Left lung (tissue), 10 donors: ENCODE data around the gene ACTRT3. TPM values are rescaled to one million over a fixed set of nuclear protein-coding genes. Genes with fewer than 3 reads are reported as not detected.
A peak's percentile ranks its signal among the peaks of the same experiment; 100 is the strongest.

Experiments
- ATAC-seq: fragments of 200-7000 bp; cut with Tn5 transposase; one replicate; pipeline ENCODE4 v1.9.1; 2020; ENCODE audit warnings: moderate library complexity
- DNase-seq, 4 donors: peaks; one replicate each; pipeline ENCODE4 v3.0.0-alpha.2; 2013 to 2020
- H3K27ac ChIP-seq, 2 donors: fragments of 200-600 bp; sonication (generic) in 1 of 2; one replicate each; pipeline versions ENCODE4 v1.5.0 to v1.8.0; 2020 to 2021
- H3K27me3 ChIP-seq, 2 donors: fragments of 200-600 bp; sonication (generic) in 1 of 2; one replicate each; pipeline versions ENCODE4 v1.5.0 to v1.8.0; 2020 to 2021
- H3K36me3 ChIP-seq, 2 donors: fragments of 200-600 bp; sonication (generic) in 1 of 2; one replicate each; pipeline versions ENCODE4 v1.5.0 to v1.8.0; 2020 to 2021
- H3K4me1 ChIP-seq, 2 donors: fragments of 200-600 bp; one replicate each; pipeline ENCODE4 v1.8.0; 2021
- H3K4me3 ChIP-seq, 2 donors: fragments of 200-600 bp; sonication (generic) in 1 of 2; one replicate each; pipeline versions ENCODE4 v1.5.0 to v1.8.0; 2020 to 2021; ENCODE audit warnings: mild to moderate bottlenecking in 1 of 2
- H3K9me3 ChIP-seq, 2 donors: fragments of 200-600 bp; sonication (generic) in 1 of 2; one replicate each; pipeline versions ENCODE4 v1.5.0 to v1.8.0; 2020 to 2021
- CTCF ChIP-seq, 2 donors: fragments of 200-600 bp; sonication (generic) in 1 of 2; IDR thresholded peaks; one replicate each; pipeline versions ENCODE4 v1.5.0 to v1.8.0; 2021; ENCODE audit warnings: antibody characterized with exemption in 2 of 2
- intact Hi-C, 2 donors: fragments of 100-400 bp; cut with DNase I; formaldehyde crosslinking; loops; one replicate each; pipeline versions ENCODE4 v1.11.2 to v1.14.2; 2022
- polyA plus RNA-seq, 6 donors: library from polyadenylated mRNA; unstranded; fragments of 120-200 nt; gene quantifications; one replicate each; pipeline ENCODE4 v1.2.1, GENCODE V29; 2013; ENCODE audit not compliant: insufficient read length in 6 of 6
- total RNA-seq, 2 donors: library from RNA; stranded (reverse); fragmentation: NEBNext Ultra II Directional; extraction: Animal tissue kit (Norgen Biotek cat#: 25700); gene quantifications; one replicate each; pipeline ENCODE4 v1.2.1, GENCODE V29; 2021
- donor health status: DM: no; HTN: yes; CAD: no.
- donor health status: DM: no; HTN: no; CAD: no.

ACTRT3 gene
- total and polyA plus RNA-seq, 8 donors, result 1.5 to 3.5 (median 2.7) TPM

DNA sequence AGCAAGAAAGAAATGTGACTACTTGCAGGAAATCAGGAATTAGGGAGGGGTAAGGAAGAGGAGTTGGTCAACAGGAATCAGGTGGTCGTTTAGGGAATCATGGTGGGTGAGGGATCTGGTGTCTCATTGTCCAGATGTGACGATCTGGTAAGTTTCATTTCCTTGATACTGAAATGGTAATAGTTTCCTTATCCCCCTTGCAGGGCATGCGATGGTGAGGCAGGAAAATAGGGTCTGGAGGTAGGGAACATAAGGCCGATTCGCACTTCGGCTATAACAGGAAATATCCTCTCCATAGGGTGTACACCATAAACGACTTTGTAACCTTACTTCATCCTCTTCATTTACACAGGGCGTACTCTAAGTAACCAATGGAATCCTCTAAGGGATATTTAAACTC, 43.9 kb upstream of the ACTRT3 start:
- Histone ChIP-seq H3K4me3 (peak overlapping the region; percentile 43 to 62), H3K9me3 (peaks cover 0 to 9% of the 10 kb centered on the region in 2 donors), H3K4me1 (peaks cover 8 to 23% of the 10 kb centered on the region in 2 donors), H3K27me3 (peaks cover 0 to 6% of the 10 kb centered on the region in 2 donors), H3K27ac (no peak overlapping the region), H3K36me3 (no peaks in the 10 kb centered on the region)
- ATAC-seq (no peak), DNase-seq (no peak)
- TF ChIP-seq CTCF (IDR thresholded peaks at IDR 0.05), result no peak
- intact Hi-C loops, result no loop called here

- Histone ChIP-seq H3K4me1 (peaks cover 8 to 23% of the 10 kb centered on the region in 2 donors), H3K4me3 (peak within 1 kb of the TSS; percentile 43 to 62), H3K9me3 (peaks cover 0 to 9% of the 10 kb centered on the region in 2 donors), H3K27ac (peak within 1 kb of the TSS; percentile 58 to 72), H3K36me3 (no peaks in the 10 kb centered on the region), H3K27me3 (peaks cover 0 to 6% of the 10 kb centered on the region in 2 donors)
- DNase-seq, result peak; percentile 65 to 96 (median 82)
- peak in 1 of 2 donors; percentile 19 for TF ChIP-seq CTCF (IDR thresholded peaks at IDR 0.05)
- intact Hi-C loops, result no loop called here
- ATAC-seq, result peak; percentile 90
These were observed 43.2 kb upstream of the ACTRT3 start, which contains the start of the genes LRRC34 and LRRIQ4 for GRCh38 chr3:169812332-169813235. Gene LRRC34, minus strand, starts transcription at chr3:169812904. Its CDS starts 356 bp downstream, at chr3:169812548. Gene LRRIQ4, plus strand, starts transcription at chr3:169812870. Its CDS starts 9,052 bp downstream, at chr3:169821922.

DNA sequence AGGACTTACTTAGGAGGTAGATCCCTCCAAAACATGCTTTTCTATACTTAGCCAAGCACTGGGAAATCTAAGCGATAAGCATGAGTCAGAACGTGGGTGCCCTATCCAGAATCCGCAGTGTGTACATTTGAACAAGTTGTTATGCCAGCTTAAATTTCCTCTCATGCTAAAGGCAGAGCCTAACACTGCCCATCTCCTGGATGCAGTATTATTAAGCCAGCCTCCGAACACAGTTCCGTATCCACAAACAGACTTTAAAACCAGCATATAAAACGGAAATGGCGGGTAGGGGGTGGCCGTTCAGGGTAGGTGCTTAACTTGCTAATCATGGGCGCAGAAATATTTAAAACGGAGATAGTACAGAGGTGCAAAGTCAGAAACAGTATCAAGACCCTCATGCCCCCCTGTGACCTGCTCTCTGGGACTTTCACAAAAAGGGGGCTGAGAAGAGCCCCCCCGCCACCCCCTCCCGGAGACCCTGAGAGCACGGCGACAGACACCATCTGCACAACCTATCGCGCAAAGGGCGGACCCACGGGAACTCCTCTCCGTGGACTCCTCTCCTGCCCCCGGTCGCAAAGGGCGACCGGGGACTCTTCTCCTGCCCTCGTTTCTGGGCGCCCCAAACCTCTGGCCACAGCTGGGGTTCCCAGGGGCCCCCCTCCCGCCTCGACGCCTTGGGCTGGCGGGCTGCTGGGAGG, 42.4 kb upstream of the ACTRT3 start:
- ATAC-seq (peak; percentile 39), DNase-seq (peak in 2 of 4 donors; percentile 46 to 51)
- TF ChIP-seq CTCF (IDR thresholded peaks at IDR 0.05), result no peak

GRCh38 chr3:169809230-169809795, 40.0 kb upstream of the ACTRT3 start:
- peaks cover 8 to 23% of the 10 kb centered on the region in 2 donors for H3K4me1 ChIP-seq
- ATAC-seq, result no peak

More for the DNA sequence above, 42.4 kb upstream of the ACTRT3 start:
- intact Hi-C loops, result no loop called here
- H3K27me3 ChIP-seq, result peaks cover 0 to 6% of the 10 kb centered on the region in 2 donors
- H3K36me3 ChIP-seq, result no peaks in the 10 kb centered on the region
- peaks cover 0 to 9% of the 10 kb centered on the region in 2 donors for H3K9me3 ChIP-seq
- peak overlapping the region; percentile 58 to 72 for H3K27ac ChIP-seq
- peak overlapping the region; percentile 43 to 62 for H3K4me3 ChIP-seq
- peaks cover 8 to 23% of the 10 kb centered on the region in 2 donors for H3K4me1 ChIP-seq

More at GRCh38 chr3:169809230-169809795, 40.0 kb upstream of the ACTRT3 start:
- intact Hi-C loops, result no loop called here
- Histone ChIP-seq H3K4me3 (no peak overlapping the region), H3K27me3 (peaks cover 0 to 6% of the 10 kb centered on the region in 2 donors), H3K36me3 (no peaks in the 10 kb centered on the region), H3K9me3 (no peaks in the 10 kb centered on the region), H3K27ac (no peak overlapping the region)
- no peak for TF ChIP-seq CTCF (IDR thresholded peaks at IDR 0.05)
- DNase-seq, result no peak
